ENCODE results near the gene SLTM.

GRCh38 chr15:58923284-58923683 is 10.2 kb downstream of the SLTM start:
- TF ChIP-seq CTCF (IDR thresholded peaks at IDR 0.05) (no peak), POLR2AphosphoS5 (IDR thresholded peaks at IDR 0.05) (no peak), EP300 (IDR thresholded peaks at IDR 0.05) (no peak), POLR2A (IDR thresholded peaks at IDR 0.05) (no peak)
